Gastroesophageal sphincter (tissue), 4 donors: ENCODE measurements around the gene LMO7. TPM values are rescaled to one million over a fixed set of nuclear protein-coding genes. Genes with fewer than 3 reads are reported as not detected.
"Not testable (repeated sequence)": the region's sequence is repeated elsewhere in the genome, so short reads cannot be mapped to it uniquely, and the experiment has no call there.

Experiments
- ATAC-seq: fragments of 150-250 bp; one replicate; pipeline ENCODE4 v1.9.1; 2016; ENCODE audit warnings: mild to moderate bottlenecking, moderate library complexity
- H3K27ac ChIP-seq, 4 donors: fragments of 200-600 bp; sonication (generic) in 3 of 4; 1 replicate in 3 of 4; 2 replicates in 1 of 4; pipeline ENCODE4 v1.5.1; 2016 to 2019
- H3K27me3 ChIP-seq: fragments of 200-600 bp; sonication (generic); one replicate; pipeline ENCODE4 v1.5.1; 2019
- H3K36me3 ChIP-seq, 2 donors: fragments of 200-600 bp; sonication (generic); one replicate each; pipeline ENCODE4 v1.5.1; 2019; ENCODE audit warnings: control low read depth in 1 of 2
- H3K4me1 ChIP-seq, 3 donors: fragments of 200-600 bp; sonication (generic); 1 replicate in 2 of 3; 2 replicates in 1 of 3; pipeline ENCODE4 v1.5.1; 2016 to 2019; ENCODE audit warnings: control low read depth in 2 of 3
- H3K4me3 ChIP-seq, 2 donors: fragments of 200-600 bp; sonication (generic); one replicate each; pipeline ENCODE4 v1.5.1; 2019; ENCODE audit warnings: mild to moderate bottlenecking in 1 of 2, moderate library complexity in 1 of 2
- H3K9me3 ChIP-seq, 3 donors: fragments of 200-600 bp; sonication (generic); one replicate each; pipeline ENCODE4 v1.5.1; 2017 to 2019; ENCODE audit warnings: control low read depth in 2 of 3
- EP300 ChIP-seq: sonication (generic); formaldehyde crosslinking; IDR thresholded peaks from one replicate; pipeline ENCODE4 v1.6.1; 2017; ENCODE audit warnings: antibody characterized with exemption, mild to moderate bottlenecking
- POLR2A ChIP-seq, 2 donors: fragments of 450-650 bp; IDR thresholded peaks; one replicate each; pipeline ENCODE4 v1.6.1; 2017; ENCODE audit warnings: antibody characterized with exemption in 2 of 2, mild to moderate bottlenecking in 2 of 2, moderate library complexity in 1 of 2
- POLR2AphosphoS5 ChIP-seq: sonication (generic); formaldehyde crosslinking; IDR thresholded peaks from one replicate; pipeline ENCODE4 v1.6.1; 2017; ENCODE audit warnings: antibody characterized with exemption
- WGBS, 2 donors: methylation state at CpG; one replicate each; pipeline ENCODE4 v1.1.5; 2018; ENCODE audit warnings: low coverage in 1 of 2; 5-methylcytosine and 5-hydroxymethylcytosine counted together
- total RNA-seq, 4 donors: library from RNA; depleted of rRNA; stranded (reverse); fragments of >200 nt; gene quantifications; one replicate each; pipeline ENCODE4 v1.1.0, GENCODE V29; 2016
- TF ChIP-seq, protein P1 (sequence below), 4 experiments: fragments of 200-600 bp in 2 of 4; fragments of 450-650 bp in 2 of 4; sonication (generic) in 1 of 4; IDR thresholded peaks; one replicate each; pipeline ENCODE4 v1.5.1; 2017 to 2019; ENCODE audit warnings: antibody characterized with exemption in 4 of 4, mild to moderate bottlenecking in 2 of 4, moderate library complexity in 2 of 4

LMO7 gene
- total RNA-seq, 4 donors from 2014 or later = 15.1 to 45.0 (median 26.8) TPM

DNA sequence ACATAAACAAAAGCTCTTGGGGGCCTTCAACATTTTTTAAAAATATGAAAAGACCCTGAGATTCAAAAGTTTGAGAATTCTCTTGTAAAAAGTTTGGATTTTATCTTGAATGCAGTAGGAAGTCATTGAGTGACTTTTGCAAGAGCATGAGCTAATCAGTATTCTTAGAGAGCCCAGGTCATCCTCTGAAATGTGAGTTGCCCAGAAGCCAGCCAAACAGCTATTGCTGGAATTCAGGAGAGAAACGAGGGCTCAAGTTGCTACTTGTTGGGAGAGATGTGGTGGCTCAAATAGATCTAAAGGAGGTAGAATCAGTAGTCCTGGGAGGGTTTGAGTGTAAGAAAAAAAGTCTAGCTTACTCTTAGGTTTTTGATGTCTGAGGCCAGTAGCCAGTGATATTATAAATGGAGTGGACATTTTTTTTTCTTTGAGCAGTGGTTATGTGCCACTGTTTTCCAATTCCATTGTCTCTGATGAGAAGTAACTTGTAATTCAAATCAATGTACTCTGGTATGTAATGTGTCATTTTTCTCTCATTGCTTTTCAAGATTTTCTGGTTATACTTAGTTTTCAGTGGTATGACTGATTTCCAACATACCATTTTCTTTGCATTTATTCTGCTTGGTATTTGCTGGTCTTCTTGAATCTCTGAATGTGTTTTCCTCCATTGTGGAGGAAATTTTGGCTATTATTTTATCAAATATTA, 30.7 kb downstream of the LMO7 start:
- Histone ChIP-seq H3K36me3 (no peaks in the 10 kb centered on the region), H3K27me3 (no peaks in the 10 kb centered on the region), H3K9me3 (no peaks in the 10 kb centered on the region), H3K27ac (no peak overlapping the region), H3K4me3 (no peak overlapping the region), H3K4me1 (no peaks in the 10 kb centered on the region)
- 15 to 83% methylated on average over 1 of the region's 1 CpG for WGBS, 2 donors
- ATAC-seq = no peak
- TF ChIP-seq POLR2A (IDR thresholded peaks at IDR 0.05) = no peak
- TF ChIP-seq EP300 = no peak
- TF ChIP-seq, protein P1, sequence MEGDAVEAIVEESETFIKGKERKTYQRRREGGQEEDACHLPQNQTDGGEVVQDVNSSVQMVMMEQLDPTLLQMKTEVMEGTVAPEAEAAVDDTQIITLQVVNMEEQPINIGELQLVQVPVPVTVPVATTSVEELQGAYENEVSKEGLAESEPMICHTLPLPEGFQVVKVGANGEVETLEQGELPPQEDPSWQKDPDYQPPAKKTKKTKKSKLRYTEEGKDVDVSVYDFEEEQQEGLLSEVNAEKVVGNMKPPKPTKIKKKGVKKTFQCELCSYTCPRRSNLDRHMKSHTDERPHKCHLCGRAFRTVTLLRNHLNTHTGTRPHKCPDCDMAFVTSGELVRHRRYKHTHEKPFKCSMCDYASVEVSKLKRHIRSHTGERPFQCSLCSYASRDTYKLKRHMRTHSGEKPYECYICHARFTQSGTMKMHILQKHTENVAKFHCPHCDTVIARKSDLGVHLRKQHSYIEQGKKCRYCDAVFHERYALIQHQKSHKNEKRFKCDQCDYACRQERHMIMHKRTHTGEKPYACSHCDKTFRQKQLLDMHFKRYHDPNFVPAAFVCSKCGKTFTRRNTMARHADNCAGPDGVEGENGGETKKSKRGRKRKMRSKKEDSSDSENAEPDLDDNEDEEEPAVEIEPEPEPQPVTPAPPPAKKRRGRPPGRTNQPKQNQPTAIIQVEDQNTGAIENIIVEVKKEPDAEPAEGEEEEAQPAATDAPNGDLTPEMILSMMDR (IDR thresholded peaks at IDR 0.05) = no peak
- TF ChIP-seq POLR2AphosphoS5 = no peak

DNA sequence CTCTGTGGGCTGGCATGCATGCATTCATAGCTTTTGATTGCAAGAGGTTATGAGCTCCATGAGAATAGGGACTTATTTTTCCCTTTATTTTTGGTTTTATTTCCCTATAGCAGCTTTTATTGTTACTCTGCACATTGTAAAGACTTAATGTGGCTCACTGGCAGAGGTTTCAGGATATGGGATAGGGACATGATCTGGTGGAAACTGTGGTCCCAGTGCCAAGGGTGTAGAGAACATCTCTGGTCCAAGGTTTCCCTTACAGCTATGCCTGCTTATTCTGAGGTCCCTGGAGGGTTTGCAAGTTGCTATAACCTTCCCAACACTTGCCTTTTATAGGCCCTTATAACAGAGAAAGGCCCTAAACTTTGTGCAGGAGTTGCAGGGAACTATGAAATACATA, 33.6 kb downstream of the LMO7 start:
- no peaks in the 10 kb centered on the region for H3K36me3 ChIP-seq
- ATAC-seq = no peak
- no peak overlapping the region for H3K27ac ChIP-seq
- no peaks in the 10 kb centered on the region for H3K9me3 ChIP-seq
- no peak overlapping the region for H3K4me3 ChIP-seq
- no peaks in the 10 kb centered on the region for H3K4me1 ChIP-seq
- no peak for TF ChIP-seq EP300
- no peak for TF ChIP-seq POLR2AphosphoS5
- TF ChIP-seq, protein P1 (IDR thresholded peaks at IDR 0.05) = no peak
- TF ChIP-seq POLR2A (IDR thresholded peaks at IDR 0.05) = no peak
- no peaks in the 10 kb centered on the region for H3K27me3 ChIP-seq

DNA sequence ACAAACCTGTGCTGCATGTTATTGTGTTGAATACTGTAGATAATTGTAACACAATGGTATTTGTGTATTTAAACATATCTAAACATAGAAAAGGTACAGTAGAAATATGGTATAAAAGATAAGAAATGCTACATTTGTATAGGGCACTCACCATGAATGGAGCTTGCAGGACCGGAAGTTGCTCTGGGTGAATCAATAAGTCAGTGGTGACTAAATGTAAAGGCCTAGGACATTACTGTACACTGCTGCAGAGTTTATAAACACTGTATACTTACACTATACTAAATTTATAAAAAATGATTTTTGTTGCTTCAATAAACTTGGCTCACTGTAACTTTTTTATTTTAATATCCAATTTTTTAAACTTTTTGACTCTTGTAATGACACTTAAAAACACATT, 34.4 kb downstream of the LMO7 start:
- no peak for ATAC-seq
- H3K4me1 ChIP-seq = no peaks in the 10 kb centered on the region
- H3K4me3 ChIP-seq = no peak overlapping the region
- 95 to 100% methylated on average over 1 of the region's 1 CpG for WGBS, 2 donors
- no peaks in the 10 kb centered on the region for H3K9me3 ChIP-seq
- no peaks in the 10 kb centered on the region for H3K27me3 ChIP-seq
- TF ChIP-seq EP300 = no peak
- TF ChIP-seq POLR2A (IDR thresholded peaks at IDR 0.05) = no peak
- TF ChIP-seq, protein P1 (IDR thresholded peaks at IDR 0.05) = no peak
- TF ChIP-seq POLR2AphosphoS5 = no peak
- no peak overlapping the region for H3K27ac ChIP-seq
- H3K36me3 ChIP-seq = no peaks in the 10 kb centered on the region

DNA sequence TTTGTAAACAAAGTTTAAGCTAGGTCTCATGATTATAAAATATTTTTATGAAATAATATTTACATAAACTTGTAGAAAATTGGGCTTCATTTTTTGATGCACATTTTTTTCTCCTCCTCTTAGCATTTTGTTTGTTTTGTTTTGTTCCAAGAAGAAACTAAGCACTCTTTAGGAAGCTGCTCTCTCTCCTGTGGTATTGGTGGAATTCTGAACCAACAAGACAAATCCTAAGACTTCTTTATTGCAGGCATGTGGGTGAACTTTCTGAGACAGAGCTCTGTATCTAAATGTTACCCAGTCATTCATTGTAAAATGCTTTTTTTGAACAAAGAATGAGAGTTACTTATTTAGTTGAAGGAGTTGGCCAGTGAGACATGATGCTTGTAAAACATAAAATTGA, 39.3 kb downstream of the LMO7 start:
- no peak overlapping the region for H3K4me3 ChIP-seq
- no peaks in the 10 kb centered on the region for H3K9me3 ChIP-seq
- H3K36me3 ChIP-seq = no peaks in the 10 kb centered on the region
- no peak overlapping the region for H3K27ac ChIP-seq
- no peak for TF ChIP-seq POLR2A (IDR thresholded peaks at IDR 0.05)
- no peak for TF ChIP-seq EP300
- TF ChIP-seq, protein P1 (IDR thresholded peaks at IDR 0.05) = no peak
- TF ChIP-seq POLR2AphosphoS5 = no peak
- peaks cover 0 to 6% (median 0%) of the 10 kb centered on the region in 3 donors for H3K4me1 ChIP-seq
- ATAC-seq = no peak
- no peaks in the 10 kb centered on the region for H3K27me3 ChIP-seq

DNA sequence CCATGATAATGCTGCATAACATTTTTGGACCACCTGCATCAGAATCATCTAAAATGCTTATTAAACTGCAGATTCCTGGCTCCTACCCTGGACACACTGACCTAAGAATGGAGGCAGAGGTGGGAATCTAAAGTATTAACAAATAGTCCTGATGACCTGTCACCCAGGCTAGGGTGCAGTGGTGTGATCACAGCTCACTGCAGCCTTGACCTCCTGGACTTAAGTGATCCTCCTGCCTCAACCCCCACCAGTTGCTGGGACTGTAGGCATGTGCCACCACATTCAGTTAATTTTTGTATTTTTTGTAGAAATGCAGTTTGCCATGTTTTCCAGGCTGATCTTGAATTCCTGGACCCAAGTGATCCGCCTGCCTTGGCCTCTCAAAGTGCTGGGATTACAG, 43.3 kb downstream of the LMO7 start:
- no peak overlapping the region for H3K27ac ChIP-seq
- H3K4me1 ChIP-seq = peaks cover 0 to 6% (median 0%) of the 10 kb centered on the region in 3 donors
- 100% methylated on average over 1 of the region's 1 CpG for WGBS, 2 donors
- H3K4me3 ChIP-seq = no peak overlapping the region
- no peaks in the 10 kb centered on the region for H3K9me3 ChIP-seq
- H3K36me3 ChIP-seq = no peaks in the 10 kb centered on the region
- ATAC-seq = no peak
- TF ChIP-seq, protein P1 (IDR thresholded peaks at IDR 0.05) = no peak
- no peak for TF ChIP-seq EP300
- no peak for TF ChIP-seq POLR2A (IDR thresholded peaks at IDR 0.05)
- H3K27me3 ChIP-seq = no peaks in the 10 kb centered on the region

DNA sequence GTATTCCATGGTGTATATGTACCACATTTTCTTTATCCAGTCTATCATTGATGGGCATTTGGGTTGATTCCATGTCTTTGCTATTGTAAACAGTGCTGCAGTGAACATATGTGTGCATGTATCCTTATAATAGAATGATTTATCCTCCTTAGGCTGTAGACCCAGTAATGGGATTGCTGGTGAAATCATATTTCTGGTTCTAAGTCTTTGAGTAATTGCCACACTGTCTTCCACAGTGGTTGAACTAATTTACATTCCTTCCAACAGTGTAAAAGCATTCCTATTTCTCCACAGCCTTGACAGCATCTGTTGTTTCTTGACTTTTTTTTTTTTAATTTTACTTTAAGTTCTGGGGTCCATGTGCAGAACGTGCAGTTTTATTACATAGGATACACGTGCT, 44.1 kb downstream of the LMO7 start:
- H3K36me3 ChIP-seq, ATAC-seq, H3K27me3 ChIP-seq, H3K9me3 ChIP-seq, H3K27ac ChIP-seq, H3K4me1 ChIP-seq, H3K4me3 ChIP-seq: not testable (repeated sequence)
- WGBS, 2 donors = 90 to 94% methylated on average over 2 of the region's 2 CpGs
